NT2/D1 (cell line): ENCODE data around the gene IZUMO1R.

ENCODE experiments used
- YY1 ChIP-seq: IDR thresholded peaks from 2 replicates; pipeline ENCODE4 v1.6.1; 2011; ENCODE audit not compliant: insufficient read length, insufficient read depth
- ZNF274 ChIP-seq: IDR thresholded peaks from 2 replicates; pipeline ENCODE4 v1.6.1; 2011; ENCODE audit warnings: mild to moderate bottlenecking, low read depth, low read length

- no peak for TF ChIP-seq YY1
- no peak for TF ChIP-seq ZNF274
These were observed 1.6 kb upstream of the IZUMO1R start for GRCh38 chr11:94302776-94303175.
